GM13977 (cell line): Measurements from ENCODE around the gene LOXHD1.

ENCODE experiments used
- DNase-seq: peaks from one replicate; pipeline ENCODE4 v3.0.0; 2012; ENCODE audit warnings: low spot score
- in situ Hi-C: fragments of 300-500 bp; cut with MboI; formaldehyde crosslinking; loops from one replicate; pipeline ENCODE4 v1.12.0; 2022; ENCODE audit warnings: low sequenced_read_pairs, low pct_unique_long_range_greater_than_20kb, mixed read lengths, inconsistent platforms; ENCODE audit not compliant: unreplicated experiment
- TF ChIP-seq, protein P1 (sequence below): IDR thresholded peaks from 2 replicates; pipeline ENCODE4 v1.5.1; 2012; ENCODE audit warnings: mild to moderate bottlenecking, control low read depth; ENCODE audit not compliant: insufficient read depth; ENCODE audit errors: extremely low read depth, missing control alignments

Gene LOXHD1

GRCh38 chr18:46660957-46661749 is 4.1 kb upstream of the LOXHD1 start:
- TF ChIP-seq, protein P1, sequence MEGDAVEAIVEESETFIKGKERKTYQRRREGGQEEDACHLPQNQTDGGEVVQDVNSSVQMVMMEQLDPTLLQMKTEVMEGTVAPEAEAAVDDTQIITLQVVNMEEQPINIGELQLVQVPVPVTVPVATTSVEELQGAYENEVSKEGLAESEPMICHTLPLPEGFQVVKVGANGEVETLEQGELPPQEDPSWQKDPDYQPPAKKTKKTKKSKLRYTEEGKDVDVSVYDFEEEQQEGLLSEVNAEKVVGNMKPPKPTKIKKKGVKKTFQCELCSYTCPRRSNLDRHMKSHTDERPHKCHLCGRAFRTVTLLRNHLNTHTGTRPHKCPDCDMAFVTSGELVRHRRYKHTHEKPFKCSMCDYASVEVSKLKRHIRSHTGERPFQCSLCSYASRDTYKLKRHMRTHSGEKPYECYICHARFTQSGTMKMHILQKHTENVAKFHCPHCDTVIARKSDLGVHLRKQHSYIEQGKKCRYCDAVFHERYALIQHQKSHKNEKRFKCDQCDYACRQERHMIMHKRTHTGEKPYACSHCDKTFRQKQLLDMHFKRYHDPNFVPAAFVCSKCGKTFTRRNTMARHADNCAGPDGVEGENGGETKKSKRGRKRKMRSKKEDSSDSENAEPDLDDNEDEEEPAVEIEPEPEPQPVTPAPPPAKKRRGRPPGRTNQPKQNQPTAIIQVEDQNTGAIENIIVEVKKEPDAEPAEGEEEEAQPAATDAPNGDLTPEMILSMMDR: no peak
- in situ Hi-C loops: loop anchor here (10.0 kb wide), 1 partner anchor 506 kb away; no protein-coding TSS in a partner anchor
- DNase-seq: no peak

GRCh38 chr18:46659484-46659883 is 2.5 kb upstream of the LOXHD1 start:
- in situ Hi-C loops: loop anchor here (5.0 kb wide), 1 partner anchor 382 kb away; no protein-coding TSS in a partner anchor
- TF ChIP-seq, protein P1: no peak
- no peak for DNase-seq

- in situ Hi-C loops: loop anchor here (5.0 kb wide), 1 partner anchor 379 kb away; no protein-coding TSS in a partner anchor
Observed at GRCh38 chr18:46656326-46657114, 500 bp downstream of the LOXHD1 start.

GRCh38 chr18:46652372-46652771 is 4.6 kb downstream of the LOXHD1 start:
- DNase-seq: no peak
- in situ Hi-C loops: no loop called here
- TF ChIP-seq, protein P1: no peak

More at GRCh38 chr18:46656326-46657114, 500 bp downstream of the LOXHD1 start:
- DNase-seq: no peak
- TF ChIP-seq, protein P1: no peak

DNA sequence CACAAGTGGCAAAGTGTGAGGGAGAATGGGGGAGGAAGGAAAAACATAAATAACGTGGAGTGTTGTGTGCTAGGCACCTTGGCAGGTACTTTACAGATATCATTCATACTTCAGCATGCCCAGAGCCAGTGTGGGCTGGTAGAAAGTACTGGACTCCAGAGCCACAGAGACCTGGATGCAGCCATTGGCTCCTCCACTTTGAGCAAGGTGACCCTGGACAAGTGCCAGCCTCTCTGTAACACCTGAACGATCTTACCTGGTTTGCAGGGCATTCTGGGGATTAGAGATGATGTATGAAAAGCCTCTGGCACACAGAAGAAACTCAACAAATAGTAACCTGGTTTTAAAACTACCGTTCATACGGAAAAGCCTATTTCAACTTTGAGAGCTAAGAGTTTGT is 6.3 kb downstream of the LOXHD1 start:
- DNase-seq: no peak
- TF ChIP-seq, protein P1: no peak
- in situ Hi-C loops: no loop called here

GRCh38 chr18:46649071-46649862 is 7.8 kb downstream of the LOXHD1 start:
- no peak for DNase-seq
- TF ChIP-seq, protein P1: no peak
- in situ Hi-C loops: no loop called here
